Hepatocyte (in vitro differentiated cells): ENCODE measurements around the gene SDHB.

ENCODE experiments used
- EZH2 ChIP-seq: fragments of 200-600 bp; sonication (generic); IDR thresholded peaks from 2 replicates; pipeline ENCODE4 v1.6.1; 2016; ENCODE audit warnings: antibody characterized with exemption, mild to moderate bottlenecking, borderline replicate concordance
- EZH2phosphoT487 ChIP-seq: fragments of 200-600 bp; sonication (generic); IDR thresholded peaks from one replicate; pipeline ENCODE4 v1.6.1; 2018; ENCODE audit warnings: antibody characterized with exemption, mild to moderate bottlenecking, low read depth, moderate library complexity; ENCODE audit not compliant: unreplicated experiment, severe bottlenecking
- TF ChIP-seq, protein P1 (sequence below): fragments of 200-600 bp; sonication (generic); IDR thresholded peaks from 2 replicates; pipeline ENCODE4 v1.5.1; 2016; ENCODE audit warnings: antibody characterized with exemption, mild to moderate bottlenecking; ENCODE audit not compliant: poor library complexity

DNA sequence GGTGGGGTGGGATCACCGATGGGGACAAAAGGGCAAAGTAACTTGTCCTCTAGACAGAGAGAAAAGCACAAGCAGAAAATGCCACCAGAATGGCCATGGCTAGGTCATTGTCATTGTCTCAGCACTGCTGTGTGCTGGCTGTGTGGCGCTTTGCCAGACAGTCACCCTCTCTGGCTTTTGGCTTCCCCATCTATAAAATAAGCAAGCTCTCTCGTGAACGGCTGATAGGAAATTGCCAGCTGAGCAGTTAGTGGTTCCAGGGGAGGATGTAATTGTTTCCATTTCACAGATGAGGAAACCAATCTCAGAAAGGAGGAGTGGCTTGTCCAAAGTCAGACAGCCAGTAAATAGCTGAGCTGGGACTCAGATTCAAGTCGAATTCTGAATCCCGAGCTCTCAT is 32.9 kb upstream of the SDHB start:
- TF ChIP-seq, protein P1, sequence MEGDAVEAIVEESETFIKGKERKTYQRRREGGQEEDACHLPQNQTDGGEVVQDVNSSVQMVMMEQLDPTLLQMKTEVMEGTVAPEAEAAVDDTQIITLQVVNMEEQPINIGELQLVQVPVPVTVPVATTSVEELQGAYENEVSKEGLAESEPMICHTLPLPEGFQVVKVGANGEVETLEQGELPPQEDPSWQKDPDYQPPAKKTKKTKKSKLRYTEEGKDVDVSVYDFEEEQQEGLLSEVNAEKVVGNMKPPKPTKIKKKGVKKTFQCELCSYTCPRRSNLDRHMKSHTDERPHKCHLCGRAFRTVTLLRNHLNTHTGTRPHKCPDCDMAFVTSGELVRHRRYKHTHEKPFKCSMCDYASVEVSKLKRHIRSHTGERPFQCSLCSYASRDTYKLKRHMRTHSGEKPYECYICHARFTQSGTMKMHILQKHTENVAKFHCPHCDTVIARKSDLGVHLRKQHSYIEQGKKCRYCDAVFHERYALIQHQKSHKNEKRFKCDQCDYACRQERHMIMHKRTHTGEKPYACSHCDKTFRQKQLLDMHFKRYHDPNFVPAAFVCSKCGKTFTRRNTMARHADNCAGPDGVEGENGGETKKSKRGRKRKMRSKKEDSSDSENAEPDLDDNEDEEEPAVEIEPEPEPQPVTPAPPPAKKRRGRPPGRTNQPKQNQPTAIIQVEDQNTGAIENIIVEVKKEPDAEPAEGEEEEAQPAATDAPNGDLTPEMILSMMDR, result no peak
- TF ChIP-seq EZH2phosphoT487 (no peak), EZH2 (no peak)
